ENCODE results near the gene DNAAF8. TPM values are rescaled to one million over a fixed set of nuclear protein-coding genes. Genes with fewer than 3 reads are reported as not detected.

The DNAAF8 gene
- total and polyA plus RNA-seq, 2 donors (not counting 3 experiments of a cell fraction or from before 2014, with no cell fraction given): 0.58 to 1.0 TPM

- dilution Hi-C loops (cut with MboI; ENCODE audit: extremely low pct_ligation_motif_present, low sequenced_read_pairs): no loop called here
- BruUV-seq (replicated peaks): no TSS peak
- no peak overlapping the region for H2AFZ ChIP-seq (ENCODE audit: low read depth, low read length)
These were observed 9.0 kb downstream of the DNAAF8 start for GRCh38 chr16:4743226-4743878.

GRCh38 chr16:4744555-4745273 is 10.4 kb downstream of the DNAAF8 start:
- no peaks in the 10 kb centered on the region for H4K20me1 ChIP-seq (replicated peaks; ENCODE audit: control insufficient read depth, extremely low read depth, insufficient read depth, low read length)
- H2AFZ ChIP-seq (ENCODE audit: low read depth, low read length): no peak overlapping the region
- TF ChIP-seq, protein P1, sequence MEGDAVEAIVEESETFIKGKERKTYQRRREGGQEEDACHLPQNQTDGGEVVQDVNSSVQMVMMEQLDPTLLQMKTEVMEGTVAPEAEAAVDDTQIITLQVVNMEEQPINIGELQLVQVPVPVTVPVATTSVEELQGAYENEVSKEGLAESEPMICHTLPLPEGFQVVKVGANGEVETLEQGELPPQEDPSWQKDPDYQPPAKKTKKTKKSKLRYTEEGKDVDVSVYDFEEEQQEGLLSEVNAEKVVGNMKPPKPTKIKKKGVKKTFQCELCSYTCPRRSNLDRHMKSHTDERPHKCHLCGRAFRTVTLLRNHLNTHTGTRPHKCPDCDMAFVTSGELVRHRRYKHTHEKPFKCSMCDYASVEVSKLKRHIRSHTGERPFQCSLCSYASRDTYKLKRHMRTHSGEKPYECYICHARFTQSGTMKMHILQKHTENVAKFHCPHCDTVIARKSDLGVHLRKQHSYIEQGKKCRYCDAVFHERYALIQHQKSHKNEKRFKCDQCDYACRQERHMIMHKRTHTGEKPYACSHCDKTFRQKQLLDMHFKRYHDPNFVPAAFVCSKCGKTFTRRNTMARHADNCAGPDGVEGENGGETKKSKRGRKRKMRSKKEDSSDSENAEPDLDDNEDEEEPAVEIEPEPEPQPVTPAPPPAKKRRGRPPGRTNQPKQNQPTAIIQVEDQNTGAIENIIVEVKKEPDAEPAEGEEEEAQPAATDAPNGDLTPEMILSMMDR (IDR thresholded peaks at IDR 0.05; ENCODE audit: extremely low read depth in 1 of 2, insufficient read depth in 1 of 2, low read depth in 1 of 2, low read length in 2 of 2): no peak
- dilution Hi-C loops (cut with MboI; ENCODE audit: extremely low pct_ligation_motif_present, low sequenced_read_pairs): no loop called here
- no peak overlapping the region for H3K4me3 ChIP-seq (replicated peaks in 1 of 3; ENCODE audit: insufficient read depth in 1 of 3, low read depth in 1 of 3, low read length in 3 of 3)
- no peaks in the 10 kb centered on the region for H3K9me3 ChIP-seq (replicated peaks; ENCODE audit: control insufficient read depth, insufficient read depth, low read length)
- H3K9me1 ChIP-seq (replicated peaks; ENCODE audit: control insufficient read depth, extremely low read depth, insufficient read depth, low read length): no peaks in the 10 kb centered on the region
- BruUV-seq (replicated peaks): no TSS peak
- no peaks in the 10 kb centered on the region for H3K36me3 ChIP-seq (ENCODE audit: control insufficient read depth in 2 of 2, extremely low read depth in 1 of 2, insufficient read depth in 2 of 2, low read length in 2 of 2)
- no peaks in the 10 kb centered on the region for H3K4me1 ChIP-seq (ENCODE audit: control insufficient read depth, extremely low read depth, insufficient read depth, low read length)
- no peaks in the 10 kb centered on the region for H3K79me2 ChIP-seq (ENCODE audit: control insufficient read depth, insufficient read depth, low read length)
- FAIRE-seq (no peak), DNase-seq (ENCODE audit: low read depth, low spot score) (no peak)
- H3K4me2 ChIP-seq (ENCODE audit: insufficient read depth, low read length): no peak overlapping the region
- intact Hi-C loops (cut with micrococcal nuclease): no loop called here
- H3K27me3 ChIP-seq (ENCODE audit: control insufficient read depth in 2 of 2, insufficient read depth in 2 of 2, low read length in 2 of 2): no peaks in the 10 kb centered on the region
- no peak overlapping the region for H3K27ac ChIP-seq (ENCODE audit: insufficient read depth, low read depth, low read length)
- ChIA-PET CTCF (interaction anchor here (1.0 kb wide), 1 partner anchor 10 kb away, joined by 4 read pairs; no protein-coding TSS in a partner anchor), POLR2A (no interaction called here)
- no peak overlapping the region for H3K9ac ChIP-seq (replicated peaks; ENCODE audit: extremely low read depth, insufficient read depth, low read length)

More at GRCh38 chr16:4743226-4743878, 9.0 kb downstream of the DNAAF8 start:
- no peaks in the 10 kb centered on the region for H4K20me1 ChIP-seq (replicated peaks; ENCODE audit: control insufficient read depth, extremely low read depth, insufficient read depth, low read length)
- intact Hi-C loops (cut with micrococcal nuclease): no loop called here
- H3K9me1 ChIP-seq (replicated peaks; ENCODE audit: control insufficient read depth, extremely low read depth, insufficient read depth, low read length): no peaks in the 10 kb centered on the region
- H3K9me3 ChIP-seq (replicated peaks; ENCODE audit: control insufficient read depth, insufficient read depth, low read length): no peaks in the 10 kb centered on the region
- H3K4me3 ChIP-seq (replicated peaks in 1 of 3; ENCODE audit: insufficient read depth in 1 of 3, low read depth in 1 of 3, low read length in 3 of 3): no peak overlapping the region
- no peaks in the 10 kb centered on the region for H3K36me3 ChIP-seq (ENCODE audit: control insufficient read depth in 2 of 2, extremely low read depth in 1 of 2, insufficient read depth in 2 of 2, low read length in 2 of 2)
- no peak overlapping the region for H3K9ac ChIP-seq (replicated peaks; ENCODE audit: extremely low read depth, insufficient read depth, low read length)
- no peaks in the 10 kb centered on the region for H3K27me3 ChIP-seq (ENCODE audit: control insufficient read depth in 2 of 2, insufficient read depth in 2 of 2, low read length in 2 of 2)
- CTCF ChIA-PET: interaction anchor here (1.0 kb wide), 1 partner anchor 8 kb away, joined by 4 read pairs; no protein-coding TSS in a partner anchor
- POLR2A ChIA-PET: no interaction called here
- FAIRE-seq: no peak
- no peak overlapping the region for H3K27ac ChIP-seq (ENCODE audit: insufficient read depth, low read depth, low read length)
- DNase-seq (ENCODE audit: low read depth, low spot score): no peak
- no peak for TF ChIP-seq POLR2A (IDR thresholded peaks at IDR 0.05; ENCODE audit: low read depth, low read length)
- no peaks in the 10 kb centered on the region for H3K4me1 ChIP-seq (ENCODE audit: control insufficient read depth, extremely low read depth, insufficient read depth, low read length)
- no peaks in the 10 kb centered on the region for H3K79me2 ChIP-seq (ENCODE audit: control insufficient read depth, insufficient read depth, low read length)
- H3K4me2 ChIP-seq (ENCODE audit: insufficient read depth, low read length): no peak overlapping the region

Data from endothelial cell of umbilical vein (primary cell).